Measurements from ENCODE around the gene PDGFB. TPM values are rescaled to one million over a fixed set of nuclear protein-coding genes. Genes with fewer than 3 reads are reported as not detected.

Gene PDGFB
- total RNA-seq, 1 experiment from 2014 or later = 78.0 TPM

GRCh38 chr22:39225591-39225990 is 19.2 kb downstream of the PDGFB start:
- POLR2A ChIA-PET = interaction anchor here (1.0 kb wide), 1 partner anchor 31 kb away, joined by 3 read pairs; no protein-coding TSS in a partner anchor
- BruUV-seq (replicated peaks) = no TSS peak

GRCh38 chr22:39224550-39224949 is 20.2 kb downstream of the PDGFB start:
- POLR2A ChIA-PET = no interaction called here
- no peaks in the 10 kb centered on the region for H3K9me3 ChIP-seq (ENCODE audit: control insufficient read depth, insufficient read depth, low read depth, low read length)
- CTCF ChIA-PET = no interaction called here

More at GRCh38 chr22:39225591-39225990, 19.2 kb downstream of the PDGFB start:
- intact Hi-C loops (cut with micrococcal nuclease; ENCODE audit: unreplicated experiment) = no loop called here
- no peaks in the 10 kb centered on the region for H3K27me3 ChIP-seq (ENCODE audit: control insufficient read depth, insufficient read depth, low read length)
- no peak for TF ChIP-seq CTCF (IDR thresholded peaks at IDR 0.05)
- no peak for TF ChIP-seq POLR2AphosphoS5 (IDR thresholded peaks at IDR 0.05; ENCODE audit: low read depth, low read length)
- TF ChIP-seq SIN3A (IDR thresholded peaks at IDR 0.05; ENCODE audit: borderline replicate concordance, insufficient read depth, low read depth, low read length) = no peak
- TF ChIP-seq TCF7L2 (IDR thresholded peaks at IDR 0.05; ENCODE audit: low read depth, low read length) = no peak
- no peak for TF ChIP-seq REST (IDR thresholded peaks at IDR 0.05; ENCODE audit: insufficient read depth in 1 of 2, low read depth in 2 of 2, low read length in 1 of 2)
- no peak overlapping the region for H3K27ac ChIP-seq (ENCODE audit: low read length)
- CTCF ChIA-PET = no interaction called here
- no peaks in the 10 kb centered on the region for H3K36me3 ChIP-seq (ENCODE audit: control insufficient read depth, insufficient read depth, low read length)
- in situ Hi-C loops (cut with HindIII; ENCODE audit: low pct_unique_long_range_greater_than_20kb, low sequenced_read_pairs) = no loop called here
- DNase-seq (ENCODE audit: low read depth, low spot score) (no peak), ATAC-seq (no peak)
- H3K4me1 ChIP-seq (ENCODE audit: control insufficient read depth, insufficient read depth, low read length) = no peaks in the 10 kb centered on the region; the same call in none of the 2 replicates
- H3K4me3 ChIP-seq (ENCODE audit: low read depth in 2 of 2, low read length in 2 of 2) = no peak overlapping the region
- H3K9me3 ChIP-seq (ENCODE audit: control insufficient read depth, insufficient read depth, low read depth, low read length) = no peaks in the 10 kb centered on the region

More at GRCh38 chr22:39224550-39224949, 20.2 kb downstream of the PDGFB start:
- in situ Hi-C loops (cut with HindIII; ENCODE audit: low pct_unique_long_range_greater_than_20kb, low sequenced_read_pairs) = no loop called here
- TF ChIP-seq SIN3A (IDR thresholded peaks at IDR 0.05; ENCODE audit: borderline replicate concordance, insufficient read depth, low read depth, low read length) (no peak), REST (IDR thresholded peaks at IDR 0.05; ENCODE audit: insufficient read depth in 1 of 2, low read depth in 2 of 2, low read length in 1 of 2) (no peak), TCF7L2 (IDR thresholded peaks at IDR 0.05; ENCODE audit: low read depth, low read length) (no peak), POLR2AphosphoS5 (IDR thresholded peaks at IDR 0.05; ENCODE audit: low read depth, low read length) (no peak), CTCF (IDR thresholded peaks at IDR 0.05) (no peak)
- BruUV-seq (replicated peaks) = no TSS peak
- H3K4me1 ChIP-seq (ENCODE audit: control insufficient read depth, insufficient read depth, low read length) = no peaks in the 10 kb centered on the region; the same call in none of the 2 replicates
- no peaks in the 10 kb centered on the region for H3K36me3 ChIP-seq (ENCODE audit: control insufficient read depth, insufficient read depth, low read length)
- no peak for DNase-seq (ENCODE audit: low read depth, low spot score)
- no peak for ATAC-seq
- intact Hi-C loops (cut with micrococcal nuclease; ENCODE audit: unreplicated experiment) = no loop called here
- peak overlapping the region; percentile 34; the same call in 1 of the 2 replicates for H3K27ac ChIP-seq (ENCODE audit: low read length)
- H3K27me3 ChIP-seq (ENCODE audit: control insufficient read depth, insufficient read depth, low read length) = no peaks in the 10 kb centered on the region
- no peak overlapping the region for H3K4me3 ChIP-seq (ENCODE audit: low read depth in 2 of 2, low read length in 2 of 2)
